Lung (tissue), 12 donors: ENCODE measurements around the gene MRFAP1. TPM values are rescaled to one million over a fixed set of nuclear protein-coding genes. Genes with fewer than 3 reads are reported as not detected.

Experiments used
- ATAC-seq: fragments of 200-7000 bp; cut with Tn5 transposase; one replicate; pipeline ENCODE4 v1.9.1; 2020; ENCODE audit warnings: moderate number of reproducible peaks; ENCODE audit not compliant: insufficient read depth, low FRiP score
- DNase-seq, 3 donors: peaks; one replicate each; pipeline ENCODE4 v3.0.0-alpha.2; 2013 to 2017
- H3K27ac ChIP-seq, 2 donors: one replicate each; pipeline ENCODE4 v1.5.1; 2013; ENCODE audit warnings: mild to moderate bottlenecking in 2 of 2, moderate library complexity in 2 of 2, control low read depth in 1 of 2, inconsistent platforms in 1 of 2, low read depth in 1 of 2, low read length in 1 of 2
- H3K27me3 ChIP-seq, 3 donors: one replicate each; pipeline ENCODE4 v1.5.1; 2013; ENCODE audit warnings: low read length in 2 of 3; ENCODE audit not compliant: control insufficient read depth in 3 of 3, insufficient read depth in 3 of 3
- H3K36me3 ChIP-seq, 4 donors: one replicate each; pipeline ENCODE4 v1.5.1; 2013; ENCODE audit warnings: low read length in 4 of 4, mild to moderate bottlenecking in 1 of 4, moderate library complexity in 1 of 4; ENCODE audit not compliant: control insufficient read depth in 4 of 4, insufficient read depth in 4 of 4
- H3K4me1 ChIP-seq, 5 donors: one replicate each; pipeline ENCODE4 v1.5.1; 2013; ENCODE audit warnings: low read length in 5 of 5, mild to moderate bottlenecking in 2 of 5, moderate library complexity in 1 of 5; ENCODE audit not compliant: control insufficient read depth in 5 of 5, insufficient read depth in 5 of 5
- H3K4me3 ChIP-seq: one replicate; pipeline ENCODE4 v1.5.1; 2013; ENCODE audit warnings: mild to moderate bottlenecking, control low read depth, moderate library complexity
- H3K9ac ChIP-seq, 2 donors: one replicate each; pipeline ENCODE4 v1.5.1; 2013; ENCODE audit warnings: low read length in 2 of 2, control low read depth in 1 of 2; ENCODE audit not compliant: insufficient read depth in 1 of 2
- H3K9me3 ChIP-seq, 4 donors: one replicate each; pipeline ENCODE4 v1.5.1; 2013; ENCODE audit warnings: low read length in 3 of 4, mild to moderate bottlenecking in 1 of 4, moderate library complexity in 1 of 4; ENCODE audit not compliant: control insufficient read depth in 4 of 4, insufficient read depth in 3 of 4
- WGBS, 2 donors: extraction: QIAGEN DNeasy Blood & Tissue Kit; methylation state at CpG; one replicate each; pipeline ENCODE4 v1.1.7; 2013; 5-methylcytosine and 5-hydroxymethylcytosine counted together
- polyA plus RNA-seq, 2 donors: library from polyadenylated mRNA; stranded (reverse); fragments of 200-250 nt; gene quantifications; one replicate each; pipeline ENCODE4 v1.2.1, GENCODE V29; 2013
- total RNA-seq, 2 donors: library from RNA; depleted of rRNA in 1 of 2; stranded (reverse); fragments of >200 nt in 1 of 2; gene quantifications; one replicate each; pipeline ENCODE4 v1.2.1, GENCODE V29; 2014 to 2021
- TF ChIP-seq, protein P1 (sequence below): IDR thresholded peaks from 2 replicates; pipeline ENCODE4 v1.5.1; 2012; ENCODE audit warnings: mild to moderate bottlenecking; ENCODE audit errors: control extremely low read depth, extremely low read depth
- donor health status: control.
- donor health status: control.
- donor health status: Bipolar disorder and iron deficiency.
- donor health status: healthy.
- donor health status: DM: yes; HTN: yes; CAD: no.

Gene MRFAP1
- total and polyA plus RNA-seq, 4 donors: 183 to 286 (median 218) TPM

DNA sequence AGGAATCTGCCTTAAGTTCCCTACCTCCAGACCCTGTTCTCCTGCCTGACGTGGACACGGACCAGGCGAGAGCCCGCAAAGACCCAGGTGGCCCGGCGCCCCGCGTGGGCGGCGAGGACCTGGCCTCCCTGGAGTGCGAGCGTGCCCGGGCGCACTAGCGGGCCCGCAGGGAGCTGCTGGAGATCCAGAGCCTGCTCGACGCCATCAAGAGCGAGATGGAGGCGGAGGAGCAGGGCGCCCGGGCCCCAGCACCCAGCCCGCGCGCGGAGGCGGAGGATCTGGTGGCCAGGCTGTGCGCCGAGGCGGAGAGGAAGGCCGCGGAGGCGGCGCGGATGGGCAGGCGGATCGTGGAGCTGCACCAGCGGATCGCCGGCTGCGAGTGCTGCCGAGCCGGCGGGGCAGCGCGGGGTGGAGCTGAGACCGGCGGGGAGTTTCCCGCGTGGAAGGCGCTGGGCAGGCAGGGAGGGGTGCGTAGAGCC, 18.2 kb downstream of the MRFAP1 start:
- DNase-seq: peak; percentile 25 to 57 (median 32)
- TF ChIP-seq, protein P1, sequence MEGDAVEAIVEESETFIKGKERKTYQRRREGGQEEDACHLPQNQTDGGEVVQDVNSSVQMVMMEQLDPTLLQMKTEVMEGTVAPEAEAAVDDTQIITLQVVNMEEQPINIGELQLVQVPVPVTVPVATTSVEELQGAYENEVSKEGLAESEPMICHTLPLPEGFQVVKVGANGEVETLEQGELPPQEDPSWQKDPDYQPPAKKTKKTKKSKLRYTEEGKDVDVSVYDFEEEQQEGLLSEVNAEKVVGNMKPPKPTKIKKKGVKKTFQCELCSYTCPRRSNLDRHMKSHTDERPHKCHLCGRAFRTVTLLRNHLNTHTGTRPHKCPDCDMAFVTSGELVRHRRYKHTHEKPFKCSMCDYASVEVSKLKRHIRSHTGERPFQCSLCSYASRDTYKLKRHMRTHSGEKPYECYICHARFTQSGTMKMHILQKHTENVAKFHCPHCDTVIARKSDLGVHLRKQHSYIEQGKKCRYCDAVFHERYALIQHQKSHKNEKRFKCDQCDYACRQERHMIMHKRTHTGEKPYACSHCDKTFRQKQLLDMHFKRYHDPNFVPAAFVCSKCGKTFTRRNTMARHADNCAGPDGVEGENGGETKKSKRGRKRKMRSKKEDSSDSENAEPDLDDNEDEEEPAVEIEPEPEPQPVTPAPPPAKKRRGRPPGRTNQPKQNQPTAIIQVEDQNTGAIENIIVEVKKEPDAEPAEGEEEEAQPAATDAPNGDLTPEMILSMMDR: no peak
- Histone ChIP-seq H3K4me1 (peaks cover 0 to 6% (median 0%) of the 10 kb centered on the region in 5 donors), H3K9me3 (no peaks in the 10 kb centered on the region), H3K9ac (no peak overlapping the region), H3K36me3 (no peaks in the 10 kb centered on the region), H3K27ac (no peak overlapping the region), H3K27me3 (peaks cover 0 to 31% (median 30%) of the 10 kb centered on the region in 3 donors), H3K4me3 (peak overlapping the region; percentile 46)
- peak; percentile 58 for ATAC-seq
- WGBS, 2 donors: 10 to 11% methylated on average over 48 to 52 of the region's 52 CpGs

DNA sequence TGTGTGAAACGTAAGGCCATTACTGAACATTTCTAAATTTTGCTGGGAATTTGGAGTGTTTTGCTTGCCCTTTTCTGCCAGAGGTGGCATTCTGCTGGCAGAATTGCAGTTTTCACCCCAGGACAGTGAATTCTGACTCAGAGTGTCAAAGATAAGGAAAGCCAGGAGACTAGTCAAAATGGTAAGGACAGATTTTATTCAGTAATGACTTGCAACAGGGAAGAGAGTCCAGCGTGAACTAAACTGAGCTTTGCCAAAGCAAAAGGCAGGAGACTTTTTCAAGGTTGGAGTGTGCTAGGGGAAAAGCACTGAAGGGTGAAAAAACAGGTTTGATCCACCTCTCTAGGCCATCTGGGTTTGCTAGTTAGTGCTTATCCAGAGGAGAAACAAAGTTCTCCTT, 19.4 kb downstream of the MRFAP1 start:
- peaks cover 0 to 38% (median 37%) of the 10 kb centered on the region in 3 donors for H3K27me3 ChIP-seq
- no peak overlapping the region for H3K9ac ChIP-seq
- ATAC-seq (no peak), DNase-seq (no peak)
- WGBS, 2 donors: 66 to 94% methylated on average over 2 of the region's 2 CpGs
- H3K9me3 ChIP-seq: peaks cover 0 to 3% (median 0%) of the 10 kb centered on the region in 4 donors
- no peak overlapping the region for H3K27ac ChIP-seq
- no peaks in the 10 kb centered on the region for H3K36me3 ChIP-seq
- TF ChIP-seq, protein P1: no peak
- peaks cover 0 to 13% (median 4%) of the 10 kb centered on the region in 5 donors for H3K4me1 ChIP-seq
- no peak overlapping the region for H3K4me3 ChIP-seq

DNA sequence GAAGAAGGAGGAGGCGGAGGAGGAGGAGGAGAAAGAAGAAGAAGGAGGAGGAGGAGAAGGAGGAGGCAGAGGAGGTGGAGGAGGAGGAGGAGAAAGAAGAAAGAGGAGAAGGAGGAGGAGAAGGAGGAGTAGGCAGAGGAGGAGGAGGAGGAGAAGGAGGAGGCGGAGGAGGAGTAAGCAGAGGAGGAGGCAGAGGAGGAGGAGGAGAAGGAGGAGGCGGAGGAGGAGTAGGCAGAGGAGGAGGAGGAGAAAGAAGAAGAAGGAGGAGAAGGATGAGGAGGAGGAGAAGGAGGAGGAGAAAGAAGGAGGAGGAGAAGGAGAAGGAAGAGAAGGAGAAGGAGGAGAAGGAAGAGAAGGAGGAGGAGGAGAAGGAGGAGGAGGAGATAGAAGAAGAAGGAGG, 19.9 kb downstream of the MRFAP1 start:
- no peak for ATAC-seq
- TF ChIP-seq, protein P1: no peak

DNA sequence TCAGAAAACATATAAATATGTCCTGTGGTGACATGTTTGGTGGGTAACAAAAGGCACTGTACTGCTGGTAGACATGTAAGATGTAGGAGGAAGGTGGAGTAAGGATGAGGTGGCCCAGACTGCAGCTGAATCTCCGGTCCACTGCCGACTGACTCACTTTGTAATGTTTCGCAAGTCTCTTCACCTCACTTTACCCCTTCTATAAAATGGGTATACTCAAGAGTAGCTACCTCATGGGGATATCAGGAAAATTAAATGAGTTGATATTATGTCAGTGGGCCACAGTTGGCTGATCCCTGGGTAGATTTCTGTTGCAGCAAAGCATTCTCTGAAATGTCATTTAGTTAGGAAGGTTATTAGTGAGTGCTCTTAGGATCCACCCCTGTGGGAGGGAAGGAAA, 22.1 kb downstream of the MRFAP1 start:
- Histone ChIP-seq H3K4me1 (peaks cover 0 to 14% (median 8%) of the 10 kb centered on the region in 5 donors), H3K9ac (no peak overlapping the region), H3K4me3 (no peak overlapping the region), H3K27ac (no peak overlapping the region), H3K9me3 (peaks cover 0 to 3% (median under 1%) of the 10 kb centered on the region in 4 donors), H3K36me3 (no peaks in the 10 kb centered on the region), H3K27me3 (peaks cover 0 to 44% (median 39%) of the 10 kb centered on the region in 3 donors)
- WGBS, 2 donors: 88 to 91% methylated on average over 3 of the region's 3 CpGs
- ATAC-seq: no peak
- TF ChIP-seq, protein P1: no peak
- DNase-seq: no peak

More for the DNA sequence above, 19.9 kb downstream of the MRFAP1 start:
- DNase-seq: no peak
- Histone ChIP-seq H3K9me3 (peaks cover 0 to 3% (median under 1%) of the 10 kb centered on the region in 4 donors), H3K9ac (no peak overlapping the region), H3K36me3 (no peaks in the 10 kb centered on the region), H3K4me3 (no peak overlapping the region), H3K4me1 (peaks cover 0 to 14% (median 8%) of the 10 kb centered on the region in 5 donors), H3K27me3 (peaks cover 0 to 43% (median 42%) of the 10 kb centered on the region in 3 donors), H3K27ac (no peak overlapping the region)
- WGBS, 2 donors: 98 to 100% methylated on average over 3 of the region's 3 CpGs
